ENCODE data around the gene GANAB. TPM values are rescaled to one million over a fixed set of nuclear protein-coding genes. Genes with fewer than 3 reads are reported as not detected.
A peak's percentile ranks its signal among the peaks of the same experiment; 100 is the strongest.

GANAB gene
- total and polyA plus RNA-seq, 2 of the 13 experiments (the other 11 are each of a cell fraction or from before 2014, with no cell fraction given) = 99.5 to 234 TPM

GRCh38 chr11:62591448-62592145 lies 54.8 kb downstream of the GANAB start, which contains the start of gene TUT1 (continued):
- TF ChIP-seq DMTF1 (CRISPR knock-in tag; IDR thresholded peaks at IDR 0.05) = no peak
- 0 out of 2 replicates have a peak, but pooled peaks have one; percentile 62 for TF ChIP-seq ARNT2 (CRISPR knock-in tag; IDR thresholded peaks at IDR 0.05; ENCODE audit: low read depth)
- TF ChIP-seq TP53 (CRISPR knock-in tag; conservative IDR thresholded peaks at IDR 0.05) = 0 out of 2 replicates have a peak, but pooled peaks have one; percentile 22
- TF ChIP-seq TRIM24 (CRISPR knock-in tag; IDR thresholded peaks at IDR 0.05) = no peak
- peak; percentile 86 for TF ChIP-seq MYC (CRISPR knock-in tag; IDR thresholded peaks at IDR 0.05; ENCODE audit: borderline replicate concordance)
- TF ChIP-seq ZNF407 (CRISPR knock-in tag; IDR thresholded peaks at IDR 0.05; ENCODE audit: not compliant biosample characterization) = no peak
- peak; percentile 90 for TF ChIP-seq UBTF (CRISPR knock-in tag; IDR thresholded peaks at IDR 0.05)
- peak; percentile 51; the same call in 1 of the 2 replicates for TF ChIP-seq ZNF274 (CRISPR knock-in tag; IDR thresholded peaks at IDR 0.05)
